CD14-positive monocyte (primary cell): ENCODE measurements around the gene PGAP6. TPM values are rescaled to one million over a fixed set of nuclear protein-coding genes. Genes with fewer than 3 reads are reported as not detected.

Experiments used
- DNase-seq, 3 donors: peaks; one replicate each; pipeline ENCODE4 v3.0.0-alpha.2; 2011 to 2022
- H2AFZ ChIP-seq: 2 replicates; pipeline ENCODE4 v1.6.0; 2012; ENCODE audit warnings: mild to moderate bottlenecking, low read depth, low read length, inconsistent platforms; ENCODE audit not compliant: insufficient read depth, poor library complexity, severe bottlenecking
- H3K27ac ChIP-seq, 2 donors: 1 replicate in 1 of 2; 2 replicates in 1 of 2; pipeline ENCODE4 v1.5.1; 2012 to 2013; ENCODE audit warnings: low read length in 2 of 2, control low read depth in 1 of 2, inconsistent platforms in 1 of 2, low read depth in 1 of 2, mild to moderate bottlenecking in 1 of 2
- H3K27me3 ChIP-seq, 2 donors: one replicate each; pipeline versions ENCODE4 v1.6.0 to v1.6.1; 2011 to 2013; ENCODE audit warnings: low read length in 2 of 2; ENCODE audit not compliant: control insufficient read depth in 2 of 2, insufficient read depth in 2 of 2
- H3K36me3 ChIP-seq, 2 donors: replicated peaks in 1 of 2; 1 replicate in 1 of 2; 2 replicates in 1 of 2; pipeline versions ENCODE4 v1.5.1 to v1.6.1; 2012 to 2013; ENCODE audit warnings: low read length in 2 of 2, control low read depth in 1 of 2, inconsistent platforms in 1 of 2, mild to moderate bottlenecking in 1 of 2; ENCODE audit not compliant: insufficient read depth in 2 of 2, control insufficient read depth in 1 of 2
- H3K4me1 ChIP-seq, 2 donors: 1 replicate in 1 of 2; 2 replicates in 1 of 2; pipeline versions ENCODE4 v1.5.1 to v1.6.1; 2012 to 2013; ENCODE audit warnings: low read length in 2 of 2, control low read depth in 1 of 2, inconsistent platforms in 1 of 2, mild to moderate bottlenecking in 1 of 2, moderate library complexity in 1 of 2; ENCODE audit not compliant: insufficient read depth in 2 of 2, control insufficient read depth in 1 of 2
- H3K4me2 ChIP-seq: replicated peaks from 2 replicates; pipeline ENCODE3; 2012; ENCODE audit warnings: low read length, moderate library complexity, mild to moderate bottlenecking; ENCODE audit not compliant: poor library complexity, severe bottlenecking; ENCODE audit errors: extremely low read depth
- H3K4me3 ChIP-seq, 3 experiments: fragments of 200-600 bp in 1 of 3; sonication (generic) in 1 of 3; replicated peaks in 1 of 3; 1 replicate in 2 of 3; 2 replicates in 1 of 3; pipeline ENCODE4 v1.5.1; 2011 to 2013; ENCODE audit warnings: low read length in 3 of 3, mild to moderate bottlenecking in 3 of 3, control low read depth in 2 of 3, low read depth in 2 of 3, inconsistent platforms in 1 of 3, moderate library complexity in 1 of 3
- H3K79me2 ChIP-seq: 2 replicates; pipeline ENCODE4 v1.6.0; 2012; ENCODE audit warnings: mild to moderate bottlenecking, control low read depth, inconsistent platforms, low read length, moderate library complexity; ENCODE audit not compliant: insufficient read depth
- H3K9ac ChIP-seq: 2 replicates; pipeline ENCODE4 v1.6.0; 2017; ENCODE audit warnings: low read length, mild to moderate bottlenecking; ENCODE audit not compliant: insufficient read depth, poor library complexity, severe bottlenecking
- H3K9me3 ChIP-seq, 2 donors: replicated peaks in 1 of 2; 1 replicate in 1 of 2; 2 replicates in 1 of 2; pipeline versions ENCODE4 v1.5.1 to v1.6.1; 2012 to 2013; ENCODE audit warnings: low read length in 2 of 2, control low read depth in 1 of 2; ENCODE audit not compliant: control insufficient read depth in 1 of 2, insufficient read depth in 1 of 2
- H4K20me1 ChIP-seq: 2 replicates; pipeline ENCODE4 v1.6.0; 2012; ENCODE audit warnings: mild to moderate bottlenecking, low read length, control low read depth, moderate library complexity; ENCODE audit not compliant: insufficient read depth
- H3K27ac Mint-ChIP-seq, 7 donors: one replicate each; pipeline ENCODE4 v1.8.0; 2020; ENCODE audit warnings: mild to moderate bottlenecking in 7 of 7, mixed read lengths in 7 of 7, moderate library complexity in 6 of 7, inconsistent platforms in 2 of 7
- H3K27me3 Mint-ChIP-seq, 3 donors: one replicate each; pipeline ENCODE4 v1.8.0; 2021 to 2022; ENCODE audit warnings: low read depth in 3 of 3, mild to moderate bottlenecking in 3 of 3, mixed read lengths in 3 of 3, moderate library complexity in 3 of 3, inconsistent platforms in 1 of 3
- H3K36me3 Mint-ChIP-seq, 2 donors: one replicate each; pipeline ENCODE4 v1.8.0; 2020; ENCODE audit warnings: mixed read lengths in 2 of 2, inconsistent platforms in 1 of 2, mild to moderate bottlenecking in 1 of 2
- H3K4me1 Mint-ChIP-seq: one replicate; pipeline ENCODE4 v1.8.0; 2020; ENCODE audit warnings: mild to moderate bottlenecking, mixed read lengths
- H3K4me3 Mint-ChIP-seq, 2 donors: one replicate each; pipeline ENCODE4 v1.8.0; 2020; ENCODE audit warnings: mild to moderate bottlenecking in 2 of 2, mixed read lengths in 2 of 2, moderate library complexity in 1 of 2
- H3K9me3 Mint-ChIP-seq, 7 donors: one replicate each; pipeline ENCODE4 v1.8.0; 2020 to 2022; ENCODE audit warnings: mixed read lengths in 7 of 7, mild to moderate bottlenecking in 6 of 7, moderate library complexity in 6 of 7, inconsistent platforms in 2 of 7
- WGBS: methylation state at CpG from one replicate; pipeline ENCODE4 v1.1.5; 2013; ENCODE audit warnings: missing lambda C conversion rate; ENCODE audit not compliant: insufficient coverage; 5-methylcytosine and 5-hydroxymethylcytosine counted together
- intact Hi-C, 2 donors: fragments of 100-400 bp; cut with micrococcal nuclease; formaldehyde crosslinking; loops; one replicate each; pipeline versions ENCODE4 v1.15.0 to v1.15.1; 2023
- polyA plus RNA-seq, 3 donors: library from polyadenylated mRNA; depleted of rRNA in 1 of 3; unstranded in 2 of 3; stranded (reverse) in 1 of 3; fragments of 300-500 nt in 2 of 3; fragments of >200 nt in 1 of 3; fragmentation: Illumina TruSeq in 2 of 3; gene quantifications; 1 replicate in 2 of 3; 2 replicates in 1 of 3; pipeline ENCODE4 v1.2.3, GENCODE V29; 2012 to 2021
- TF ChIP-seq, protein P1 (sequence below): fragments of 200-600 bp; IDR thresholded peaks from one replicate; pipeline ENCODE4 v1.8.0; 2022; ENCODE audit warnings: antibody characterized with exemption, mild to moderate bottlenecking

Gene PGAP6
- polyA plus RNA-seq, 3 donors: 18.2 to 137 (median 39.8) TPM

DNA sequence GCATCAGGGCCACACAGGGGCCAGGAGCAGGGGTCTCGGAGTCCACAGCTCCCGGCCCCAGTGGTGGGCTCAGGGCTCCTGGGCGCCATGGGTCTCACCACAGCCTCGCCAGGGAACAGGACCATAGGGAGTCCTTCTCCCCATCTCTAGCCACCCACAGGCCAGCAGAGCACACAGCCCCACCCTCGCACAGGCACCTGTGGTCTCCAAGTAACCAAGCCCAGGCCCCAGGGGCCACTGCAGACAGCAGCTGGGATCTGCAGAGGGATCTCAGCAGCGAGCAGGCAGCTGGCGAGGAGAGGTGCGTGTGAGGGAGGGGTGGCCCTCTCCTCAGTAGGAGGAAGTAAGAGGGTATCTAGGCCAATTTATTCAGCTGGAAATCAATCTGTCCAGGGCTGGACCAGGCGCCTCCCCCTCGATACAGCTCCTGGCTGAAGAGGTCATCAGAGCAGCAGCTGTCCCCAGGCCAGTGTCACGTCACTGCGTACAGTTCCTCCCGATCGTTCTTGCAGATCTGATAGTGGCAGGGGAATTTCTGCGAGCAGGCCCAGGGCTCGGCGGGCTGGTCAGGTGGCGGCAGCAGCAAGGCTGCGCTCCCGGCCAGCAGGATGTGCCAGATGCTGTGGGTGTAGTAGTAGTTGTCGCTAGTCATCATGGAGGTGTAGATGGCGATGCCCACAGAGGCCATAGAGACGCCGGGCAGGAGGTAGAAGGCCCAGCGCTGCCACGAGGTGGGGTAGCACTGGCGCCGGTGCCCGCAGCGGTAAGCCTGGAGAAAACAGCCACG, 10.1 kb downstream of the PGAP6 start:
- Mint-ChIP-seq H3K4me3 (no peak overlapping the region), H3K4me1 (peaks cover 18% of the 10 kb centered on the region), H3K9me3 (no peaks in the 10 kb centered on the region), H3K36me3 (peaks cover 44 to 78% of the 10 kb centered on the region in 2 donors), H3K27ac (peak overlapping the region in 1 of 7 donors; percentile 60), H3K27me3 (peaks cover 0 to 6% (median 4%) of the 10 kb centered on the region in 3 donors)
- DNase-seq: no peak
- H3K36me3 ChIP-seq: peaks cover 64 to 77% of the 10 kb centered on the region in 2 donors
- no peak overlapping the region for H3K27ac ChIP-seq
- peaks cover 3% of the 10 kb centered on the region for H3K79me2 ChIP-seq
- no peak overlapping the region for H3K4me3 ChIP-seq
- intact Hi-C loops: no loop called here
- peaks cover 17 to 20% of the 10 kb centered on the region in 2 donors for H3K4me1 ChIP-seq
- H3K9ac ChIP-seq: no peak overlapping the region
- TF ChIP-seq, protein P1, sequence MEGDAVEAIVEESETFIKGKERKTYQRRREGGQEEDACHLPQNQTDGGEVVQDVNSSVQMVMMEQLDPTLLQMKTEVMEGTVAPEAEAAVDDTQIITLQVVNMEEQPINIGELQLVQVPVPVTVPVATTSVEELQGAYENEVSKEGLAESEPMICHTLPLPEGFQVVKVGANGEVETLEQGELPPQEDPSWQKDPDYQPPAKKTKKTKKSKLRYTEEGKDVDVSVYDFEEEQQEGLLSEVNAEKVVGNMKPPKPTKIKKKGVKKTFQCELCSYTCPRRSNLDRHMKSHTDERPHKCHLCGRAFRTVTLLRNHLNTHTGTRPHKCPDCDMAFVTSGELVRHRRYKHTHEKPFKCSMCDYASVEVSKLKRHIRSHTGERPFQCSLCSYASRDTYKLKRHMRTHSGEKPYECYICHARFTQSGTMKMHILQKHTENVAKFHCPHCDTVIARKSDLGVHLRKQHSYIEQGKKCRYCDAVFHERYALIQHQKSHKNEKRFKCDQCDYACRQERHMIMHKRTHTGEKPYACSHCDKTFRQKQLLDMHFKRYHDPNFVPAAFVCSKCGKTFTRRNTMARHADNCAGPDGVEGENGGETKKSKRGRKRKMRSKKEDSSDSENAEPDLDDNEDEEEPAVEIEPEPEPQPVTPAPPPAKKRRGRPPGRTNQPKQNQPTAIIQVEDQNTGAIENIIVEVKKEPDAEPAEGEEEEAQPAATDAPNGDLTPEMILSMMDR: no peak
- no peaks in the 10 kb centered on the region for H4K20me1 ChIP-seq
- 93% methylated on average over 24 of the region's 31 CpGs for whole genome bisulfite sequencing
- no peaks in the 10 kb centered on the region for H3K27me3 ChIP-seq
- no peak overlapping the region for H3K4me2 ChIP-seq
- no peak overlapping the region for H2AFZ ChIP-seq
- no peaks in the 10 kb centered on the region for H3K9me3 ChIP-seq

DNA sequence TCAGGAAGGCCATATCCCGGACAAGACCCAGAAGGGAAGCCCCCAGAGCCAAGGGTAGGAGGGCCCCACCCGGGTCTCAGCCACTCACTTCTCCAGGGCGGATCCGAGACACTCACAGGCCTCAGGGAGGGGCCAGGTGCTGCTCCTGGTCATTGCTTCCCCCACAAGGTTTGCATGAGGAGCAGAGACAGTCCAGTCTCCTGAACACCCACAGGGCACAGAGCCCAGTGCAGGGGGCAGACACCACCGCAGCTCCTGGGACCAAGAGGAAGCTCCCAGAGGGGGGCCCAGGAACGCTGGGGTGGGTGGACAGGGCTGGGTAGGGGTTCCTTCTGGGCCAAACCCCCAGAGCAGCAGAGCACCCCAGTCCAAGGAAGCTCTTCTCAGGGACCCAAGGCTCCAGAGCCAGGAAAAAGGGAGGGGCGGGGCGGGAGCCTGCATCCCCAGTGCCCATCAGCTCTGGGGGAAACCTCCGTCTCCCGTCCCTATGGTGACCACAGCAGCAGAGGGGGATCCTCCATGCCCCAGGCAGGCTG, 10.7 kb downstream of the PGAP6 start:
- Histone ChIP-seq H3K27me3 (no peaks in the 10 kb centered on the region), H3K9me3 (no peaks in the 10 kb centered on the region), H3K79me2 (peaks cover 3% of the 10 kb centered on the region), H3K4me1 (peaks cover 17 to 20% of the 10 kb centered on the region in 2 donors), H3K4me3 (peak overlapping the region in 2 of 3 experiments; percentile 14 to 71), H4K20me1 (no peaks in the 10 kb centered on the region), H3K9ac (peak overlapping the region; percentile 27), H3K36me3 (peaks cover 59 to 77% of the 10 kb centered on the region in 2 donors), H3K27ac (peak overlapping the region; percentile 47 to 66), H3K4me2 (peak overlapping the region; percentile 79), H2AFZ (peak overlapping the region; percentile 65)
- Mint-ChIP-seq H3K27ac (peak overlapping the region in 5 of 7 donors; percentile 61 to 90 (median 73)), H3K9me3 (no peaks in the 10 kb centered on the region), H3K4me3 (peak overlapping the region; percentile 85 to 89), H3K27me3 (peaks cover 0 to 6% (median 4%) of the 10 kb centered on the region in 3 donors), H3K36me3 (peaks cover 44 to 77% of the 10 kb centered on the region in 2 donors), H3K4me1 (peaks cover 18% of the 10 kb centered on the region)
- TF ChIP-seq, protein P1: no peak
- WGBS: 53% methylated on average over 9 of the region's 10 CpGs
- DNase-seq: no peak
- intact Hi-C loops: no loop called here
